ENCODE measurements around the gene PADI1.

DNA sequence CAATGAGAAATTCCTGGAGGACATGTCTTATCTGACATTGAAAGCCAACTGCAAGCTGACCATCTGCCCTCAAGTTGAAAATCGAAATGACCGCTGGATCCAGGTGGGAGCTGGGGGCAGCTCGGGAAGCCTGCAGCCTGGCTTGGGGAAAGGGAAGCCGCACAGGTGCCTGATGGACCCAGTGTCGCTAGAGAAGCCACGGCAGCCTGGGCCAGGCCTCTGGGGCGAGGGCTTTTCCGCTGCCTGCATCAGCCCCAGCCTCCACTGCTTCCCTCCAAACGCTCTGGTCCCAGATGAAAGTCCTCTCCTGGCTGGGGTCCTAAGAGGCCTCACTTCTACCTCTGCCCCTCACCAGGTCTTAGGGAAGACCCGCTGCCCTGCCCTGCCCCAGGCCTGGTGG lies 25.2 kb downstream of the PADI1 start:
- TF ChIP-seq, protein P1, sequence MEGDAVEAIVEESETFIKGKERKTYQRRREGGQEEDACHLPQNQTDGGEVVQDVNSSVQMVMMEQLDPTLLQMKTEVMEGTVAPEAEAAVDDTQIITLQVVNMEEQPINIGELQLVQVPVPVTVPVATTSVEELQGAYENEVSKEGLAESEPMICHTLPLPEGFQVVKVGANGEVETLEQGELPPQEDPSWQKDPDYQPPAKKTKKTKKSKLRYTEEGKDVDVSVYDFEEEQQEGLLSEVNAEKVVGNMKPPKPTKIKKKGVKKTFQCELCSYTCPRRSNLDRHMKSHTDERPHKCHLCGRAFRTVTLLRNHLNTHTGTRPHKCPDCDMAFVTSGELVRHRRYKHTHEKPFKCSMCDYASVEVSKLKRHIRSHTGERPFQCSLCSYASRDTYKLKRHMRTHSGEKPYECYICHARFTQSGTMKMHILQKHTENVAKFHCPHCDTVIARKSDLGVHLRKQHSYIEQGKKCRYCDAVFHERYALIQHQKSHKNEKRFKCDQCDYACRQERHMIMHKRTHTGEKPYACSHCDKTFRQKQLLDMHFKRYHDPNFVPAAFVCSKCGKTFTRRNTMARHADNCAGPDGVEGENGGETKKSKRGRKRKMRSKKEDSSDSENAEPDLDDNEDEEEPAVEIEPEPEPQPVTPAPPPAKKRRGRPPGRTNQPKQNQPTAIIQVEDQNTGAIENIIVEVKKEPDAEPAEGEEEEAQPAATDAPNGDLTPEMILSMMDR (IDR thresholded peaks at IDR 0.05) = no peak
- TF ChIP-seq, protein P2, sequence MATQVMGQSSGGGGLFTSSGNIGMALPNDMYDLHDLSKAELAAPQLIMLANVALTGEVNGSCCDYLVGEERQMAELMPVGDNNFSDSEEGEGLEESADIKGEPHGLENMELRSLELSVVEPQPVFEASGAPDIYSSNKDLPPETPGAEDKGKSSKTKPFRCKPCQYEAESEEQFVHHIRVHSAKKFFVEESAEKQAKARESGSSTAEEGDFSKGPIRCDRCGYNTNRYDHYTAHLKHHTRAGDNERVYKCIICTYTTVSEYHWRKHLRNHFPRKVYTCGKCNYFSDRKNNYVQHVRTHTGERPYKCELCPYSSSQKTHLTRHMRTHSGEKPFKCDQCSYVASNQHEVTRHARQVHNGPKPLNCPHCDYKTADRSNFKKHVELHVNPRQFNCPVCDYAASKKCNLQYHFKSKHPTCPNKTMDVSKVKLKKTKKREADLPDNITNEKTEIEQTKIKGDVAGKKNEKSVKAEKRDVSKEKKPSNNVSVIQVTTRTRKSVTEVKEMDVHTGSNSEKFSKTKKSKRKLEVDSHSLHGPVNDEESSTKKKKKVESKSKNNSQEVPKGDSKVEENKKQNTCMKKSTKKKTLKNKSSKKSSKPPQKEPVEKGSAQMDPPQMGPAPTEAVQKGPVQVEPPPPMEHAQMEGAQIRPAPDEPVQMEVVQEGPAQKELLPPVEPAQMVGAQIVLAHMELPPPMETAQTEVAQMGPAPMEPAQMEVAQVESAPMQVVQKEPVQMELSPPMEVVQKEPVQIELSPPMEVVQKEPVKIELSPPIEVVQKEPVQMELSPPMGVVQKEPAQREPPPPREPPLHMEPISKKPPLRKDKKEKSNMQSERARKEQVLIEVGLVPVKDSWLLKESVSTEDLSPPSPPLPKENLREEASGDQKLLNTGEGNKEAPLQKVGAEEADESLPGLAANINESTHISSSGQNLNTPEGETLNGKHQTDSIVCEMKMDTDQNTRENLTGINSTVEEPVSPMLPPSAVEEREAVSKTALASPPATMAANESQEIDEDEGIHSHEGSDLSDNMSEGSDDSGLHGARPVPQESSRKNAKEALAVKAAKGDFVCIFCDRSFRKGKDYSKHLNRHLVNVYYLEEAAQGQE (IDR thresholded peaks at IDR 0.05) = no peak
- TF ChIP-seq RNF2 (IDR thresholded peaks at IDR 0.05; ENCODE audit: borderline replicate concordance, low read depth) (no peak), SMC3 (IDR thresholded peaks at IDR 0.05) (no peak), CEBPB (IDR thresholded peaks at IDR 0.05) (no peak), EP300 (IDR thresholded peaks at IDR 0.05) (no peak)
